ENCODE results near the gene STEAP2. TPM values are rescaled to one million over a fixed set of nuclear protein-coding genes. Genes with fewer than 3 reads are reported as not detected.

STEAP2 gene
- total RNA-seq, 2 donors from 2014 or later = 4.0 to 11.0 TPM

GRCh38 chr7:90242369-90243168 lies 31.0 kb downstream of the STEAP2 start:
- H3K27me3 ChIP-seq (ENCODE audit: control insufficient read depth, insufficient read depth, low read length, poor library complexity, severe bottlenecking) = no peaks in the 10 kb centered on the region
- no peaks in the 10 kb centered on the region for H3K9me3 ChIP-seq (ENCODE audit: control insufficient read depth, low read length)
- H3K36me3 ChIP-seq (ENCODE audit: control insufficient read depth, insufficient read depth, low read length) = no peaks in the 10 kb centered on the region
- no peaks in the 10 kb centered on the region for H3K36me3 Mint-ChIP-seq (ENCODE audit: low read depth)
- peaks cover 3% of the 10 kb centered on the region for H3K4me1 ChIP-seq (ENCODE audit: control insufficient read depth, insufficient read depth, low read length)
- 80 to 94% methylated on average over 3 of the region's 3 CpGs for WGBS, 2 experiments (ENCODE audit: insufficient coverage in 1 of 2, insufficient read length in 1 of 2)
- H3K9ac ChIP-seq (ENCODE audit: extremely low read depth, low read length, poor library complexity, severe bottlenecking) = no peak overlapping the region
- no peak overlapping the region for H3K4me3 Mint-ChIP-seq
- DNase-seq = no peak
- peaks cover 39% of the 10 kb centered on the region for H3K27me3 Mint-ChIP-seq (ENCODE audit: insufficient read depth)
- TF ChIP-seq CTCF (conservative IDR thresholded peaks at IDR 0.05) = no peak
- no peak overlapping the region for H3K27ac Mint-ChIP-seq
- H3K27ac ChIP-seq (ENCODE audit: low read depth, low read length) = peak overlapping the region; percentile 74
- H3K9me3 Mint-ChIP-seq = no peaks in the 10 kb centered on the region
- peaks cover 32% of the 10 kb centered on the region for H3K4me1 Mint-ChIP-seq
- H3K4me3 ChIP-seq (ENCODE audit: low read length) = no peak overlapping the region

- no peak for TF ChIP-seq CTCF (conservative IDR thresholded peaks at IDR 0.05)
- Mint-ChIP-seq H3K4me1 (peaks cover 32% of the 10 kb centered on the region), H3K27ac (no peak overlapping the region), H3K36me3 (ENCODE audit: low read depth) (no peaks in the 10 kb centered on the region), H3K27me3 (ENCODE audit: insufficient read depth) (peaks cover 44% of the 10 kb centered on the region), H3K9me3 (no peaks in the 10 kb centered on the region), H3K4me3 (no peak overlapping the region)
- H3K4me1 ChIP-seq (ENCODE audit: control insufficient read depth, insufficient read depth, low read length) = peaks cover 3% of the 10 kb centered on the region
- H3K36me3 ChIP-seq (ENCODE audit: control insufficient read depth, insufficient read depth, low read length) = no peaks in the 10 kb centered on the region
- H3K9ac ChIP-seq (ENCODE audit: extremely low read depth, low read length, poor library complexity, severe bottlenecking) = no peak overlapping the region
- no peaks in the 10 kb centered on the region for H3K9me3 ChIP-seq (ENCODE audit: control insufficient read depth, low read length)
- no peak for DNase-seq
- H3K4me3 ChIP-seq (ENCODE audit: low read length) = no peak overlapping the region
- 74 to 80% methylated on average over 1 of the region's 1 CpG for WGBS, 2 experiments (ENCODE audit: insufficient coverage in 1 of 2, insufficient read length in 1 of 2)
- H3K27ac ChIP-seq (ENCODE audit: low read depth, low read length) = no peak overlapping the region
- no peaks in the 10 kb centered on the region for H3K27me3 ChIP-seq (ENCODE audit: control insufficient read depth, insufficient read depth, low read length, poor library complexity, severe bottlenecking)
These were observed 32.0 kb downstream of the STEAP2 start for GRCh38 chr7:90243556-90243955.

- H3K9me3 Mint-ChIP-seq = no peaks in the 10 kb centered on the region
- Histone ChIP-seq H3K4me3 (ENCODE audit: low read length) (peak overlapping the region; percentile 91), H3K27ac (ENCODE audit: low read depth, low read length) (no peak overlapping the region), H3K27me3 (ENCODE audit: control insufficient read depth, insufficient read depth, low read length, poor library complexity, severe bottlenecking) (no peaks in the 10 kb centered on the region), H3K9ac (ENCODE audit: extremely low read depth, low read length, poor library complexity, severe bottlenecking) (no peak overlapping the region), H3K9me3 (ENCODE audit: control insufficient read depth, low read length) (no peaks in the 10 kb centered on the region), H3K36me3 (ENCODE audit: control insufficient read depth, insufficient read depth, low read length) (no peaks in the 10 kb centered on the region), H3K4me1 (ENCODE audit: control insufficient read depth, insufficient read depth, low read length) (peaks cover 3% of the 10 kb centered on the region)
- no peak for TF ChIP-seq CTCF (conservative IDR thresholded peaks at IDR 0.05)
- H3K4me1 Mint-ChIP-seq = peaks cover 32% of the 10 kb centered on the region
- DNase-seq = no peak
- WGBS, 2 experiments (ENCODE audit: insufficient coverage in 1 of 2, insufficient read length in 1 of 2) = 68% methylated on average over 6 of the region's 6 CpGs; no CpG with 5 or more reads in 1 of the 2 experiments
- H3K27me3 Mint-ChIP-seq (ENCODE audit: insufficient read depth) = peaks cover 47% of the 10 kb centered on the region
- no peaks in the 10 kb centered on the region for H3K36me3 Mint-ChIP-seq (ENCODE audit: low read depth)
- peak overlapping the region; percentile 85 for H3K4me3 Mint-ChIP-seq
- no peak overlapping the region for H3K27ac Mint-ChIP-seq
These were observed 33.0 kb downstream of the STEAP2 start for GRCh38 chr7:90244565-90244908.
